Mesenchymal stem cell (in vitro differentiated cells and primary cell): ENCODE measurements around the gene SLC2A10.

Source experiments
- DNase-seq: peaks from one replicate; pipeline ENCODE4 v3.0.0-alpha.2; 2013
- H2AFZ ChIP-seq: one replicate; pipeline ENCODE4 v1.6.1; 2013; ENCODE audit warnings: low read depth, mild to moderate bottlenecking, control low read depth, inconsistent platforms, low read length, moderate library complexity
- H2AK5ac ChIP-seq: 2 replicates; pipeline ENCODE4 v1.6.1; 2013; ENCODE audit warnings: low read length, moderate library complexity, mild to moderate bottlenecking, inconsistent platforms; ENCODE audit not compliant: severe bottlenecking
- H2BK120ac ChIP-seq: one replicate; pipeline ENCODE4 v1.6.1; 2013; ENCODE audit warnings: low read depth, mild to moderate bottlenecking, inconsistent platforms, low read length, moderate library complexity
- H2BK12ac ChIP-seq, 2 experiments: one replicate each; pipeline ENCODE4 v1.6.1; 2013; ENCODE audit warnings: inconsistent platforms in 2 of 2, low read length in 2 of 2, mild to moderate bottlenecking in 2 of 2, moderate library complexity in 2 of 2, control low read depth in 1 of 2
- H2BK15ac ChIP-seq: one replicate; pipeline ENCODE4 v1.6.1; 2013; ENCODE audit warnings: mild to moderate bottlenecking, low read depth, inconsistent platforms; ENCODE audit not compliant: poor library complexity, severe bottlenecking
- H2BK5ac ChIP-seq: 2 replicates; pipeline ENCODE4 v1.6.1; 2013; ENCODE audit warnings: low read depth, mild to moderate bottlenecking, low read length, control low read depth, inconsistent platforms; ENCODE audit not compliant: poor library complexity, severe bottlenecking
- H3K14ac ChIP-seq, 2 experiments: one replicate each; pipeline ENCODE4 v1.6.1; 2013; ENCODE audit warnings: inconsistent platforms in 2 of 2, low read length in 2 of 2, control low read depth in 1 of 2, mild to moderate bottlenecking in 1 of 2, moderate library complexity in 1 of 2
- H3K18ac ChIP-seq, 2 experiments: one replicate each; pipeline ENCODE4 v1.6.1; 2013; ENCODE audit warnings: inconsistent platforms in 2 of 2, low read length in 2 of 2, control low read depth in 1 of 2, low read depth in 1 of 2, mild to moderate bottlenecking in 1 of 2
- H3K23ac ChIP-seq, 2 experiments: one replicate each; pipeline ENCODE4 v1.6.1; 2013; ENCODE audit warnings: inconsistent platforms in 2 of 2, low read length in 2 of 2, mild to moderate bottlenecking in 2 of 2, moderate library complexity in 2 of 2, control low read depth in 1 of 2
- H3K27ac ChIP-seq: 2 replicates; pipeline ENCODE4 v1.5.1; 2013; ENCODE audit warnings: mild to moderate bottlenecking, moderate library complexity, low read length, control low read depth, inconsistent platforms; ENCODE audit not compliant: poor library complexity, severe bottlenecking
- H3K27me3 ChIP-seq, 2 experiments: 2 replicates each; pipeline versions ENCODE4 v1.6.1 to v1.7.0; 2013; ENCODE audit warnings: low read length in 2 of 2, mild to moderate bottlenecking in 2 of 2, moderate library complexity in 2 of 2, control low read depth in 1 of 2, inconsistent platforms in 1 of 2; ENCODE audit not compliant: control insufficient read depth in 1 of 2, insufficient read depth in 1 of 2
- H3K36me3 ChIP-seq, 2 experiments: 2 replicates each; pipeline versions ENCODE4 v1.6.1 to v1.7.0; 2013; ENCODE audit warnings: low read length in 2 of 2, control low read depth in 1 of 2, inconsistent platforms in 1 of 2, low read depth in 1 of 2, mild to moderate bottlenecking in 1 of 2; ENCODE audit not compliant: insufficient read depth in 2 of 2, control insufficient read depth in 1 of 2
- H3K4ac ChIP-seq, 2 experiments: one replicate each; pipeline ENCODE4 v1.6.1; 2013; ENCODE audit warnings: inconsistent platforms in 2 of 2, low read length in 2 of 2, mild to moderate bottlenecking in 2 of 2, moderate library complexity in 2 of 2, control low read depth in 1 of 2, low read depth in 1 of 2
- H3K4me1 ChIP-seq: 2 replicates; pipeline ENCODE4 v1.6.1; 2013; ENCODE audit warnings: low read depth, low read length, control low read depth; ENCODE audit not compliant: control insufficient read depth, insufficient read depth
- H3K4me2 ChIP-seq: 2 replicates; pipeline ENCODE4 v1.6.1; 2013; ENCODE audit warnings: low read length, mild to moderate bottlenecking, inconsistent platforms; ENCODE audit not compliant: poor library complexity, severe bottlenecking
- H3K4me3 ChIP-seq, 2 experiments: 2 replicates each; pipeline versions ENCODE4 v1.5.1 to v1.7.0; 2013; ENCODE audit warnings: low read length in 2 of 2, mild to moderate bottlenecking in 2 of 2, control low read depth in 1 of 2, low read depth in 1 of 2; ENCODE audit not compliant: insufficient read depth in 1 of 2
- H3K79me1 ChIP-seq: replicated peaks from 2 replicates; pipeline ENCODE4 v1.6.1; 2013; ENCODE audit warnings: mild to moderate bottlenecking, control low read depth, low read length, inconsistent platforms; ENCODE audit not compliant: poor library complexity, severe bottlenecking
- H3K9ac ChIP-seq: 2 replicates; pipeline ENCODE4 v1.7.0; 2013; ENCODE audit warnings: mild to moderate bottlenecking, low read length, moderate library complexity
- H3K9me3 ChIP-seq: 2 replicates; pipeline ENCODE4 v1.7.0; 2013; ENCODE audit warnings: mild to moderate bottlenecking, low read length; ENCODE audit not compliant: control insufficient read depth
- H4K8ac ChIP-seq: one replicate; pipeline ENCODE4 v1.6.1; 2013; ENCODE audit warnings: inconsistent platforms, mild to moderate bottlenecking, low read length, moderate library complexity
- H4K91ac ChIP-seq: one replicate; pipeline ENCODE4 v1.6.1; 2013; ENCODE audit warnings: mild to moderate bottlenecking, low read length, inconsistent platforms
- WGBS: methylation state at CpG from one replicate; pipeline ENCODE4 v1.1.7; 2013; ENCODE audit warnings: mixed read lengths; 5-methylcytosine and 5-hydroxymethylcytosine counted together

The SLC2A10 gene

DNA sequence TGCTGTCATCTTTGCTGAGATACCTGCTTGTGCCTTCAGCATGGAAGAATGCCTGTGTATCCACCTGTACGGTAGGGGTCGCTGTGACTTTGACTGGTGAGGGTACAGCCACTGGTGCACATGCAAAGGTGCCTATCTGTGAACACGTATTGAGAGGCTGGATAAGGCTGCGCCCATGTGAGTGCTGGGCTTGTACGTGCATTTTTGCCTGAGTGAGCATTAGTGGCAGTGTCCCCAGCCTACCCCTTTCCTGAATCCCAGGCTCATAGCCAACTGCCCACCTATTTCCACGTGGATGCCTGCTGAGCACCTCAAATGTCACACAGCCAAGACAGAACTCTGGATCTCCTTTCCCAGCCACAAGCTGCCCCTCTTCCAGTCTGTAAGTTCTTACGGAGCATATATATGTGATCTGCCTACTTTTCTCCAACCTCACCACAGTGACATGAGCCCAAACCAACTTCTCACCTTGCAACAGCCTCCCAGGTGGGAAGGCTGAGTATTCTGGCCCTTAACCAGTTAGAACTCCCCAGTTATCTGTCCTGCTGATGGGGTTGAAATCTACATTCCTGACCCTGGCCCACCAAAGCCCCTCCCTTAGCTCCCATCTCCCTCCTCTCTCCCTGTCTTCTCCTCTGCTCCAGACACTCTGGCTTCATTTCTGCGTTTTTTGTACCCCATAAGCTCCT is 1.1 kb upstream of the SLC2A10 start:
- no peak overlapping the region for H3K14ac ChIP-seq
- no peak for DNase-seq

DNA sequence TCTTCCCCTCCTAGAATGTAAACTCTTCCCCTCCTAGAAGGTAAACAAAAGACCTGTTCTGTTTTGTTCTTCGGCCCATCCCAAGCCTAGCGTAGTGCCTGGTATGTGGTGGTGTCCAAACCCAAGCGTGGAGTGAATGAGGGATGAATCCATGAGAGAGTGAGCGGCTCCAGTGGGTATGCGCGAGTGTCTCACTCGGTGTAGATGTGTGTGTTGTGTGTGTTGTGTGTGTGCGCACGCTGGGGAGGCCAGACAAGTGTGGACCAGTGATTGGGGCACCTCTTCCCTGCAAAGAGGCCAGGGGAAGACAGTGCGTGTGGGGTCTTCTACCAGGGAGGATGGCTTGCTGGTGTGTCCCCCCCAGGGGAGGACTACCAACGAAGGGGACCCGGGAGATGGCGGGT is 392 bp upstream of the SLC2A10 start:
- H3K4me2 ChIP-seq, result no peak overlapping the region
- peak overlapping the region; percentile 93 for H2AFZ ChIP-seq
- peaks cover 8% of the 10 kb centered on the region for H3K4me1 ChIP-seq
- H3K14ac ChIP-seq, result peak overlapping the region in 1 of 2 experiments; percentile 89
- peaks cover under 1 to 17% of the 10 kb centered on the region in 2 experiments for H3K36me3 ChIP-seq
- H3K18ac ChIP-seq, result peak overlapping the region; percentile 74 to 93
- H2BK12ac ChIP-seq, result peak overlapping the region; percentile 70 to 75
- H4K91ac ChIP-seq, result peak overlapping the region; percentile 85
- H2BK5ac ChIP-seq, result no peak overlapping the region
- H3K23ac ChIP-seq, result peak overlapping the region in 1 of 2 experiments; percentile 14
- H3K9ac ChIP-seq, result peak overlapping the region; percentile 94
- H2BK15ac ChIP-seq, result peak overlapping the region; percentile 73
- H2AK5ac ChIP-seq, result no peak overlapping the region
- peaks cover 13% of the 10 kb centered on the region for H3K79me1 ChIP-seq
- H3K4ac ChIP-seq, result peak overlapping the region; percentile 86 to 95
- H3K4me3 ChIP-seq, result peak overlapping the region; percentile 53 to 89
- peak overlapping the region; percentile 99 for H4K8ac ChIP-seq
- DNase-seq, result no peak
- 56% methylated on average over 13 of the region's 13 CpGs for WGBS
- H2BK120ac ChIP-seq, result peak overlapping the region; percentile 77
- H3K9me3 ChIP-seq, result peaks cover 4% of the 10 kb centered on the region
- no peak overlapping the region for H3K27ac ChIP-seq
- peaks cover 0 to 4% of the 10 kb centered on the region in 2 experiments for H3K27me3 ChIP-seq

More for the DNA sequence above, 1.1 kb upstream of the SLC2A10 start:
- Histone ChIP-seq H3K4ac (peak overlapping the region in 1 of 2 experiments; percentile 63), H3K9ac (no peak overlapping the region), H4K8ac (peak overlapping the region; percentile 82), H2AFZ (no peak overlapping the region), H3K4me1 (peaks cover 8% of the 10 kb centered on the region), H3K27me3 (peaks cover 0 to 4% of the 10 kb centered on the region in 2 experiments), H3K4me2 (no peak overlapping the region), H3K18ac (no peak overlapping the region), H3K36me3 (peaks cover 0 to 14% of the 10 kb centered on the region in 2 experiments), H2BK120ac (no peak overlapping the region), H3K23ac (no peak overlapping the region), H3K79me1 (peaks cover 10% of the 10 kb centered on the region), H2BK12ac (peak overlapping the region; percentile 83 to 84), H4K91ac (peak overlapping the region; percentile 20), H3K27ac (no peak overlapping the region), H3K4me3 (no peak overlapping the region), H2BK15ac (no peak overlapping the region), H3K9me3 (peaks cover 4% of the 10 kb centered on the region), H2BK5ac (no peak overlapping the region), H2AK5ac (no peak overlapping the region)
- 71% methylated on average over 8 of the region's 8 CpGs for WGBS

DNA sequence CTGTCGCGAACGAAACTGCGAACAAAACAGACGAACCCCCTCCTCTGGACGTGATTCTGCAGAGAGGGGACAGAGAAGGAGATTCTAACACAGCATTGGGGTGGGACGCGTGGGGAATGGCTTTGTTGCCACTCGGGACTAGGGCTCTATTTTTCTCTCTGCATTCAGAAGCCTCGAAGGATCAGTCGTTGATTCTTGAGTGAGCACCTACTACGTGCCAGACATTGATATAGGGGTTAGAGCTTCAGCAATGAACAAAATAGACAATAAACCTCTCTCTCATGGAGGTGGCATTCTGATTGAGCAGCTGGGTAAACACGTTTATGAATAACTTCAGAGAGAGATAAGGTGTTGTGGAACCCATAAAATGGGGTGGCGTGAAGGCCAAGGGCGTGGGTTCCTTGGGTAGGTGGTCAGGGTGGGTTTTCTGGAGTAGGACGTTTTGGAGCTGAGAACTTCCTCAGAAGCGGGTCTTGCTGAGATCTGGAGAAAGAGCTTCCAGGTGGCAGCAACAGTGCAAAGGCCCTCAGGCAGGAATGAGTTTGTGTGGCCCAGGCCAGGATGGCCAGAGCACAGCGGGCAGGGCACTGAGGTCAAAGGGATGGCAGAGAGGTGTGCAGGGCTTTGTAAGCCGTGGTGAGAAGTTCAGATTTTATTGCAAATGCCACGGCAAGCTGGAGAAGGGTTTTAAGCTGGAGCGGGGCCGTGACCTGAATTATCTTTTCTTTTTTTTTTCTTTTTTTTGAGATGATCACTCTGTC is 884 bp downstream of the SLC2A10 start:
- 53% methylated on average over 19 of the region's 22 CpGs for WGBS
- Histone ChIP-seq H3K4me3 (peak overlapping the region; percentile 53 to 89), H2BK5ac (no peak overlapping the region), H2BK15ac (no peak overlapping the region), H2BK12ac (peak overlapping the region in 1 of 2 experiments; percentile 61), H4K91ac (peak overlapping the region; percentile 85), H3K9me3 (peaks cover 4% of the 10 kb centered on the region), H4K8ac (peak overlapping the region; percentile 99), H3K79me1 (peaks cover 15% of the 10 kb centered on the region), H2AK5ac (no peak overlapping the region), H3K9ac (peak overlapping the region; percentile 94), H3K4ac (peak overlapping the region; percentile 86 to 95), H3K4me2 (peak overlapping the region; percentile 76), H3K23ac (peak overlapping the region in 1 of 2 experiments; percentile 5), H3K36me3 (peaks cover 3 to 24% of the 10 kb centered on the region in 2 experiments), H3K4me1 (peaks cover 10% of the 10 kb centered on the region), H3K14ac (peak overlapping the region in 1 of 2 experiments; percentile 73), H3K27ac (no peak overlapping the region), H2BK120ac (peak overlapping the region; percentile 78), H2AFZ (peak overlapping the region; percentile 92), H3K27me3 (peaks cover 0 to under 1% of the 10 kb centered on the region in 2 experiments), H3K18ac (peak overlapping the region; percentile 74 to 95)
- DNase-seq, result no peak

DNA sequence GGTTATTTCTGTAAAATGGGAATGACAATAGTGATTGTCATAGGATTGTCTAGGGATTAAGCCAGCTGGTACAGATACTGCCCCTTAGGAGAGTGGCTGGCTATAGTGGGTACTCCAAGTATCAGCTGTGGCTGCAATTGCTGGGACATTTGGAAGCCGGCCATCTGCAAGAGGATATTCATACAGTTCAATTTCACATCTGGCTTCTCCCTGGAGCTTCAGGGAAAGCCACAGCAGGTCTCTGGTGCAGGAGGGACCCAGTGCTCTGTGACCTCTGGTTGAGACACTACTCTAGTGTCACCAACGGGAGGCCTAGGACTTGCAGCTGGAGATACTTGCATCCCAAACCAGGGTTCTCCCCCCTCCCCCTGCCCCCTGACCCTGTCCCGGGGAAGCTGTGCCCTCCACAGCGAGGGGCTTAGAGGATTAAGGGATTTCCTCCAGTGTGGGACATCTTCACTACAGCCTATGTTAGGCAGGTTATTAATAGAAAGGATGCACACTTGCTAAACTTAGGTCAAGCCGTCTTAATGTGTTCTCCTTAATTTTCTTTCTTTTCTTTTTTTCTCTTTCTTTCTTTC is 2.7 kb downstream of the SLC2A10 start:
- Histone ChIP-seq H3K27me3 (no peaks in the 10 kb centered on the region), H3K14ac (no peak overlapping the region), H3K4me1 (peaks cover 11% of the 10 kb centered on the region), H2AFZ (no peak overlapping the region), H4K91ac (no peak overlapping the region), H2BK15ac (no peak overlapping the region), H3K79me1 (peaks cover 15% of the 10 kb centered on the region), H2BK120ac (no peak overlapping the region), H3K36me3 (peaks cover 3 to 27% of the 10 kb centered on the region in 2 experiments), H2AK5ac (no peak overlapping the region), H3K4ac (no peak overlapping the region), H2BK12ac (no peak overlapping the region), H3K18ac (no peak overlapping the region), H3K27ac (no peak overlapping the region), H3K4me3 (no peak overlapping the region), H4K8ac (no peak overlapping the region), H3K9me3 (no peaks in the 10 kb centered on the region), H3K23ac (no peak overlapping the region), H2BK5ac (no peak overlapping the region), H3K9ac (no peak overlapping the region), H3K4me2 (no peak overlapping the region)
- 94% methylated on average over 4 of the region's 5 CpGs for WGBS
- DNase-seq, result no peak
